IMR-90 (cell line): ENCODE results near the gene RPE. TPM values are rescaled to one million over a fixed set of nuclear protein-coding genes. Genes with fewer than 3 reads are reported as not detected.

Experiments used
- ATAC-seq: fragments of 200-7000 bp; cut with Tn5 transposase; 2 replicates; pipeline ENCODE4 v1.9.1; 2020; ENCODE audit warnings: low read depth, mild to moderate bottlenecking, moderate library complexity
- BruUV-seq: library from RNA; stranded (reverse); fragments of 400-500 nt; replicated peaks from 2 replicates; lab custom pipeline; 2021; lab: Mats Ljungman, UMichigan
- CTCF ChIA-PET: fragments of 300-600 bp; formaldehyde crosslinking; extraction: SDS; loops from one replicate; lab custom pipeline; 2021; ENCODE audit warnings: antibody characterized with exemption; lab: Yijun Ruan, JAX
- POLR2A ChIA-PET: fragments of 300-600 bp; sonication (Branson Sonifier 250); formaldehyde crosslinking; loops from one replicate; lab custom pipeline; 2022; ENCODE audit warnings: antibody characterized with exemption; ENCODE audit not compliant: unreplicated experiment; lab: Charles Lee
- DNase-seq: peaks from one replicate; pipeline ENCODE4 v3.0.0; 2013
- H2AFZ ChIP-seq: replicated peaks from 2 replicates; pipeline ENCODE3; 2013; ENCODE audit warnings: low read length, mild to moderate bottlenecking; ENCODE audit not compliant: poor library complexity
- H2AK5ac ChIP-seq: 2 replicates; pipeline ENCODE4 v1.6.1; 2013; ENCODE audit warnings: low read depth, low read length, inconsistent platforms
- H2AK9ac ChIP-seq: replicated peaks from 2 replicates; pipeline ENCODE3; 2013; ENCODE audit warnings: mild to moderate bottlenecking, low read depth, low read length, moderate library complexity; ENCODE audit not compliant: poor library complexity
- H2BK120ac ChIP-seq: 2 replicates; pipeline ENCODE4 v1.6.1; 2013; ENCODE audit warnings: low read depth, low read length, inconsistent platforms
- H2BK15ac ChIP-seq: 3 replicates; pipeline ENCODE4 v1.6.1; 2013; ENCODE audit warnings: low read depth, low read length, inconsistent platforms
- H2BK20ac ChIP-seq: 2 replicates; pipeline ENCODE4 v1.6.1; 2013; ENCODE audit warnings: low read depth, mild to moderate bottlenecking, inconsistent platforms, low read length, moderate library complexity
- H2BK5ac ChIP-seq: 2 replicates; pipeline ENCODE4 v1.6.1; 2013; ENCODE audit warnings: mild to moderate bottlenecking, low read depth, low read length, inconsistent platforms; ENCODE audit not compliant: poor library complexity, severe bottlenecking
- H3K14ac ChIP-seq: replicated peaks from 2 replicates; pipeline ENCODE4 v1.6.1; 2013; ENCODE audit warnings: low read depth, low read length, inconsistent platforms
- H3K18ac ChIP-seq: 2 replicates; pipeline ENCODE4 v1.6.1; 2013; ENCODE audit warnings: low read depth, low read length, control low read depth
- H3K23ac ChIP-seq: 2 replicates; pipeline ENCODE4 v1.6.1; 2013; ENCODE audit warnings: low read depth, low read length, inconsistent platforms
- H3K27ac ChIP-seq: 2 replicates; pipeline ENCODE4 v1.5.1; 2013; ENCODE audit warnings: mild to moderate bottlenecking, control low read depth, low read length; ENCODE audit not compliant: insufficient read depth
- H3K27me3 ChIP-seq: 2 replicates; pipeline ENCODE4 v1.6.1; 2013; ENCODE audit warnings: low read length; ENCODE audit not compliant: control insufficient read depth, insufficient read depth
- H3K36me3 ChIP-seq: 2 replicates; pipeline ENCODE4 v1.6.1; 2013; ENCODE audit warnings: low read length, mixed read lengths; ENCODE audit not compliant: control insufficient read depth, insufficient read depth
- H3K4ac ChIP-seq: 2 replicates; pipeline ENCODE4 v1.6.1; 2013; ENCODE audit warnings: low read depth, low read length, inconsistent platforms
- H3K4me1 ChIP-seq: 2 replicates; pipeline ENCODE4 v1.6.1; 2013; ENCODE audit warnings: low read length, mixed read lengths; ENCODE audit not compliant: control insufficient read depth, insufficient read depth
- H3K4me2 ChIP-seq: 2 replicates; pipeline ENCODE4 v1.6.1; 2013; ENCODE audit warnings: low read depth, mild to moderate bottlenecking, control low read depth, low read length, moderate library complexity
- H3K4me3 ChIP-seq: 2 replicates; pipeline ENCODE4 v1.5.1; 2013; ENCODE audit warnings: low read depth, mild to moderate bottlenecking, control low read depth, low read length, moderate library complexity; ENCODE audit not compliant: insufficient read depth
- H3K56ac ChIP-seq: 2 replicates; pipeline ENCODE4 v1.6.1; 2013; ENCODE audit warnings: low read length, inconsistent platforms; ENCODE audit not compliant: insufficient read depth; ENCODE audit errors: extremely low read depth
- H3K79me1 ChIP-seq, 2 experiments: 2 replicates each; pipeline ENCODE4 v1.6.1; 2013; ENCODE audit warnings: low read length in 2 of 2, inconsistent platforms in 1 of 2, low read depth in 1 of 2
- H3K9ac ChIP-seq: 2 replicates; pipeline ENCODE4 v1.6.1; 2013; ENCODE audit warnings: low read depth, low read length, control low read depth
- H3K9me1 ChIP-seq: 2 replicates; pipeline ENCODE4 v1.6.1; 2013; ENCODE audit warnings: low read length, inconsistent platforms; ENCODE audit not compliant: insufficient read depth
- H3K9me3 ChIP-seq: 2 replicates; pipeline ENCODE4 v1.6.1; 2013; ENCODE audit warnings: low read length; ENCODE audit not compliant: control insufficient read depth, insufficient read depth
- H4K20me1 ChIP-seq: 2 replicates; pipeline ENCODE4 v1.6.1; 2013; ENCODE audit warnings: low read length, inconsistent platforms; ENCODE audit not compliant: insufficient read depth
- H4K5ac ChIP-seq: 2 replicates; pipeline ENCODE4 v1.6.1; 2013; ENCODE audit warnings: mild to moderate bottlenecking, low read depth, low read length, control low read depth
- H4K8ac ChIP-seq, 2 experiments: 2 replicates each; pipeline ENCODE4 v1.6.1; 2013; ENCODE audit warnings: low read depth in 2 of 2, low read length in 2 of 2, control low read depth in 1 of 2, inconsistent platforms in 1 of 2
- H4K91ac ChIP-seq: 2 replicates; pipeline ENCODE4 v1.6.1; 2013; ENCODE audit warnings: low read depth, low read length, inconsistent platforms; ENCODE audit not compliant: insufficient read depth
- BHLHE40 ChIP-seq: fragments of 150-350 bp; IDR thresholded peaks from 2 replicates; pipeline ENCODE4 v1.6.1; 2016; ENCODE audit warnings: mild to moderate bottlenecking, low read depth, low read length
- CEBPB ChIP-seq: IDR thresholded peaks from 2 replicates; pipeline ENCODE4 v1.6.1; 2012; ENCODE audit warnings: low read depth, low read length, improper control_type of control experiment
- CHD1 ChIP-seq: IDR thresholded peaks from 2 replicates; pipeline ENCODE4 v1.6.1; 2012; ENCODE audit warnings: low read depth, low read length, improper control_type of control experiment
- CTCF ChIP-seq: conservative IDR thresholded peaks from 2 replicates; pipeline ENCODE4 v1.5.1; 2012; ENCODE audit warnings: mild to moderate bottlenecking, low read depth, low read length, improper control_type of control experiment
- ELK1 ChIP-seq: fragments of 150-350 bp; IDR thresholded peaks from 2 replicates; pipeline ENCODE4 v1.6.1; 2016; ENCODE audit warnings: low read depth, mild to moderate bottlenecking, low read length, moderate library complexity, borderline replicate concordance
- FOS ChIP-seq: fragments of 150-350 bp; IDR thresholded peaks from 2 replicates; pipeline ENCODE4 v1.6.1; 2016; ENCODE audit warnings: low read depth, low read length
- MAFK ChIP-seq: IDR thresholded peaks from 2 replicates; pipeline ENCODE4 v1.6.1; 2012; ENCODE audit warnings: low read depth, low read length, improper control_type of control experiment
- MAZ ChIP-seq: IDR thresholded peaks from 2 replicates; pipeline ENCODE4 v1.6.1; 2012; ENCODE audit warnings: low read depth, mild to moderate bottlenecking, low read length, improper control_type of control experiment, moderate library complexity, borderline replicate concordance
- MXI1 ChIP-seq: IDR thresholded peaks from 2 replicates; pipeline ENCODE4 v1.6.1; 2012; ENCODE audit warnings: low read depth, mild to moderate bottlenecking, low read length, moderate library complexity, borderline replicate concordance
- NFE2L2 ChIP-seq: fragments of 150-350 bp; IDR thresholded peaks from 2 replicates; pipeline ENCODE4 v1.6.1; 2016; ENCODE audit warnings: low read depth, mild to moderate bottlenecking, low read length
- POLR2A ChIP-seq: IDR thresholded peaks from 2 replicates; pipeline ENCODE4 v1.6.1; 2012; ENCODE audit warnings: mild to moderate bottlenecking, low read depth, low read length
- RAD21 ChIP-seq: IDR thresholded peaks from 2 replicates; pipeline ENCODE4 v1.6.1; 2012; ENCODE audit warnings: low read length, improper control_type of control experiment
- RCOR1 ChIP-seq: IDR thresholded peaks from 2 replicates; pipeline ENCODE4 v1.6.1; 2012; ENCODE audit warnings: mild to moderate bottlenecking, low read length, improper control_type of control experiment; ENCODE audit not compliant: insufficient replicate concordance
- RFX5 ChIP-seq: IDR thresholded peaks from 2 replicates; pipeline ENCODE4 v1.8.0; 2012; ENCODE audit warnings: low read depth, mild to moderate bottlenecking, low read length, moderate library complexity
- SMC3 ChIP-seq: fragments of 150-350 bp; IDR thresholded peaks from 2 replicates; pipeline ENCODE4 v1.6.1; 2016; ENCODE audit warnings: low read depth, mild to moderate bottlenecking, antibody characterized with exemption, low read length, moderate library complexity
- USF2 ChIP-seq: fragments of 150-350 bp; IDR thresholded peaks from 2 replicates; pipeline ENCODE4 v1.6.1; 2017; ENCODE audit warnings: mild to moderate bottlenecking, antibody characterized with exemption, low read length, low read depth
- WGBS, 2 experiments: methylation state at CpG; one replicate each; pipeline versions ENCODE4 v1.1.5 to v1.1.7; 2013; ENCODE audit warnings: missing lambda C conversion rate in 2 of 2; ENCODE audit not compliant: insufficient read length in 1 of 2; ENCODE audit errors: extremely low coverage in 2 of 2; 5-methylcytosine and 5-hydroxymethylcytosine counted together
- dilution Hi-C: fragments of 300-500 bp; cut with HindIII; formaldehyde crosslinking; loops from one replicate; pipeline ENCODE4 v1.14.3; 2018; ENCODE audit warnings: low sequenced_read_pairs; ENCODE audit not compliant: unreplicated experiment
- in situ Hi-C: fragments of 300-500 bp; cut with MboI; formaldehyde crosslinking; loops from 3 replicates; pipeline ENCODE4 v1.14.3; 2019; ENCODE audit warnings: low sequenced_read_pairs, inconsistent platforms, mixed read lengths
- intact Hi-C: fragments of 100-400 bp; cut with micrococcal nuclease; formaldehyde crosslinking; loops from 2 replicates; pipeline ENCODE4 v1.10.0; 2022
- polyA plus RNA-seq, 3 experiments: library from polyadenylated mRNA; depleted of rRNA; stranded (reverse); fragments of >200 nt; gene quantifications; 2 replicates each; pipeline ENCODE4 v1.2.3, GENCODE V29; 2012; ENCODE audit warnings: low replicate concordance in 1 of 3
- total RNA-seq: library from RNA; depleted of rRNA; stranded (reverse); fragments of >200 nt; gene quantifications from 2 replicates; pipeline ENCODE4 v1.2.3, GENCODE V29; 2012

The RPE gene
- total and polyA plus RNA-seq, 2 of the 4 experiments (the other 2 are of a cell fraction): 66.7 to 339 TPM

GRCh38 chr2:210063306-210063705 lies 60.9 kb downstream of the RPE start:
- Histone ChIP-seq H3K23ac (no peak overlapping the region), H2BK120ac (no peak overlapping the region), H3K27ac (no peak overlapping the region), H2BK5ac (no peak overlapping the region), H3K9ac (no peak overlapping the region), H3K4me3 (no peak overlapping the region), H3K4me2 (no peak overlapping the region), H2AK5ac (no peak overlapping the region), H3K4ac (no peak overlapping the region), H3K27me3 (no peaks in the 10 kb centered on the region), H2BK20ac (no peak overlapping the region), H3K36me3 (no peaks in the 10 kb centered on the region), H3K9me1 (no peaks in the 10 kb centered on the region), H3K18ac (no peak overlapping the region), H3K4me1 (no peaks in the 10 kb centered on the region), H3K79me1 (no peaks in the 10 kb centered on the region), H3K14ac (no peak overlapping the region), H4K8ac (no peak overlapping the region), H3K9me3 (no peaks in the 10 kb centered on the region), H2AK9ac (no peak overlapping the region), H2AFZ (no peak overlapping the region), H4K91ac (no peak overlapping the region), H4K20me1 (no peaks in the 10 kb centered on the region), H4K5ac (no peak overlapping the region), H3K56ac (no peak overlapping the region), H2BK15ac (no peak overlapping the region)
- intact Hi-C loops (no loop called here), in situ Hi-C loops (no loop called here), dilution Hi-C loops (no loop called here)
- BruUV-seq: no TSS peak
- ChIA-PET POLR2A (no interaction called here), CTCF (no interaction called here)
- WGBS, 2 experiments: 100% methylated on average over 2 of the region's 2 CpGs; no CpG with 5 or more reads in 1 of the 2 experiments
- no peak for DNase-seq
- TF ChIP-seq NFE2L2: no peak
- TF ChIP-seq MAFK: no peak
- TF ChIP-seq POLR2A: no peak
- no peak for TF ChIP-seq CTCF
- no peak for TF ChIP-seq RAD21
- no peak for TF ChIP-seq USF2
- no peak for TF ChIP-seq ELK1
- TF ChIP-seq MXI1: no peak
- TF ChIP-seq BHLHE40: no peak
- TF ChIP-seq RCOR1: no peak
- no peak for TF ChIP-seq FOS
- TF ChIP-seq SMC3: no peak
- TF ChIP-seq RFX5: no peak
- no peak for TF ChIP-seq MAZ
- TF ChIP-seq CEBPB: no peak
- TF ChIP-seq CHD1: no peak
- no peak for ATAC-seq
